GM21423 (cell line): ENCODE results near the gene C9orf72.

Experiments
- ATAC-seq: cut with Tn5 transposase; IDR thresholded peaks from one replicate; pipeline ENCODE4 v1.9.1; 2021; ENCODE audit warnings: mild to moderate bottlenecking, moderate library complexity; ENCODE audit not compliant: unreplicated experiment

Gene C9orf72

GRCh38 chr9:27581826-27582225 lies 8.5 kb upstream of the C9orf72 start:
- ATAC-seq = no peak

DNA sequence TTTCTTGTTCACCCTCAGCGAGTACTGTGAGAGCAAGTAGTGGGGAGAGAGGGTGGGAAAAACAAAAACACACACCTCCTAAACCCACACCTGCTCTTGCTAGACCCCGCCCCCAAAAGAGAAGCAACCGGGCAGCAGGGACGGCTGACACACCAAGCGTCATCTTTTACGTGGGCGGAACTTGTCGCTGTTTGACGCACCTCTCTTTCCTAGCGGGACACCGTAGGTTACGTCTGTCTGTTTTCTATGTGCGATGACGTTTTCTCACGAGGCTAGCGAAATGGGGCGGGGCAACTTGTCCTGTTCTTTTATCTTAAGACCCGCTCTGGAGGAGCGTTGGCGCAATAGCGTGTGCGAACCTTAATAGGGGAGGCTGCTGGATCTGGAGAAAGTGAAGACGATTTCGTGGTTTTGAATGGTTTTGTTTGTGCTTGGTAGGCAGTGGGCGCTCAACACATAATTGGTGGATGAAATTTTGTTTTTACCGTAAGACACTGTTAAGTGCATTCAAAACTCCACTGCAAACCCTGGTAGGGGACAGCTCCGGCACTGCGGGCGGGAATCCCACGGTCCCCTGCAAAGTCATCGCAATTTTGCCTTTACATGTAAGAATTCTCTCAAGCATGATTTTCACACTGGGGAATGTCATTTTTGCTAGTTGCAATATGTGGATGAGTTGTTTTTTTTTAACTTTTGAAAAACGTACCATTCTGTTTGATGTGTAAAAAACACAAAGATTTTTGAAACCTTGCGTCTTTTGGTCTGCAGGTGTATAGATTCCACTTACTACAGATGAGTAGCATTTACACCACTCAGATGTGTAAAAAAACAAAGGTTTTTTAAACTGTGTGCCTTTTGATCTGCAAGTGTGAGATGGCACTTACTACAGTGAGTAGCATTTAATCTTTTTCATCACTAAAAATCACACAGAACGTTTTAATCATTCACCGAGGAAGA lies 631 bp upstream of the C9orf72 start:
- peak; percentile 86 for ATAC-seq

- peak; percentile 35 for ATAC-seq
Observed at GRCh38 chr9:27572566-27572917, 739 bp downstream of the C9orf72 start.

- ATAC-seq = no peak
Observed at GRCh38 chr9:27572061-27572460, 1.2 kb downstream of the C9orf72 start.

DNA sequence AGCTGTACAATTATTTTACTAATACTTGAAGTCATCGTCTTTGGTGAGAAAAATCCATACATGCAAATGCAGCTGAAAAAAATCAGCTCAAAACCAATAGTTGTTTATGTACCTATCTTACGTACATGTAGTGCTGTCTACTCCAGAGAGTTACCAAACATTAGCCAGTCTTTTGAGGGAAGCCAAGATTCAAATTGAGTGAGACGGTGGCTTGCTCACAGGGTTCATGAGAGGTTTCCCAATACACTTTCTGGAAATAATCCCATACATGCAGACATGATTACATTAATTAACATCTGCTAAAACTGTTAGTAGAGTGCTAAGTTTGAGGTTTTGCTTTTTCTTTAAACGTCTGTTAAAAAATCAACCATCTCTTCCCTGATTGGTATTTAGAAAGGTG lies 2.3 kb downstream of the C9orf72 start:
- no peak for ATAC-seq

DNA sequence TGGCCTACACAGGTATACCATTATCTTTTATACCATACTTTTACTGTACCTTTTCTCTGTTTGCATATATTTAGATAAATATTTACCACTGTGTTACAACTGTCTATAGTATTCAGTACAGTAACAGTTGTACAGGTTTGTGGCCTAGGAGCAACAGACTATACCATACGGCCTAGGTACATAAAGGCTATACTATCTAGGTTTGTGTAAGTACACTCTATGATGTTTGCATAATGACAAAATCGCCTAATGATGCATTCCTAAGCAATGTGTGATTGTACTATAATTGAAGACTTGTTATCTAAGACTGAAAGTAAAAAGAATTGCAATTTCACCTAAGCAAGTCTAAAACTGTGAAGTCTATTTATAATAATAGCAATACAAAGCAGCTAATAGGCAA lies 3.9 kb downstream of the C9orf72 start:
- ATAC-seq = no peak

GRCh38 chr9:27566118-27566517 lies 7.2 kb downstream of the C9orf72 start:
- no peak for ATAC-seq

- ATAC-seq = no peak
Observed at GRCh38 chr9:27565696-27566095, 7.6 kb downstream of the C9orf72 start.

DNA sequence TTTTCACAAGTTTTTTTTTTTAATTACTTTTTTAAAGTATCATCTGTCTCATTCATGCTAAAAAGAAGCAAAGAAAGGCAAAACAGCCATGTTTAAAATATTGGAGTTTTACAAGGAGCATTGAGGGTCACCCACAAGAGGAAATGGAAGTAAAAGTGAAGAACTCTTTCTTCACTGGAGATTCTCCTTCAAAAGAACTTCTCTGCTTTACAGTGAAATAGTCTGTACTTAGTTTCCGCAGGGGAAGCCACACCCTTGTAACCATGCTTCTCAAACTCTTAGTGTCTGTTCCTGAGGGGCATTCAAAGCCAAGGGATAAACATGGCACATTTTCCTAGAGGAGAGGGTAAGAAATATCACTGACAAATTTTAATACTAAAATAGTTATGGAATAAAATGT lies 8.6 kb downstream of the C9orf72 start:
- no peak for ATAC-seq

- no peak for ATAC-seq
Observed at GRCh38 chr9:27563738-27564430, 9.4 kb downstream of the C9orf72 start.

- peak; percentile 51 for ATAC-seq
Observed at GRCh38 chr9:27561685-27562084, 11.6 kb downstream of the C9orf72 start.

DNA sequence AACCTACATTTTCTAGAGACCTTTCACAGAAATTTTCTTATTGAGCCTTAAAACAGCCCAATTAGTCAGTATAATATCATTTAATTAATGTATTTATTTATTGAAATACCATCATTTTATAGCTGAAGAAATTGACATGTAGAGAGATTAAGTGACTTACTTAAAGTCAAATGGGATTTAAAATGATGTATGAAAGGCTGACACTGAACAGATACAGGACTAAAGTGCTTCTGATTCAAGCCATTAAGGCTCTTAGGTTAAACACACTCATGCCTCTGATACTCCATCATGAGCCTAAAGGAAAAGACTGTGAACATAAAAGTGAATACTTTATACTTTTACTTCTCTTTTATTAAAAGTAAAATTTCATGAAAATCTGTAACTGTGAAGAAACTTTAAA lies 12.8 kb downstream of the C9orf72 start:
- no peak for ATAC-seq

GRCh38 chr9:27558307-27558706 lies 15.0 kb downstream of the C9orf72 start:
- ATAC-seq = no peak

DNA sequence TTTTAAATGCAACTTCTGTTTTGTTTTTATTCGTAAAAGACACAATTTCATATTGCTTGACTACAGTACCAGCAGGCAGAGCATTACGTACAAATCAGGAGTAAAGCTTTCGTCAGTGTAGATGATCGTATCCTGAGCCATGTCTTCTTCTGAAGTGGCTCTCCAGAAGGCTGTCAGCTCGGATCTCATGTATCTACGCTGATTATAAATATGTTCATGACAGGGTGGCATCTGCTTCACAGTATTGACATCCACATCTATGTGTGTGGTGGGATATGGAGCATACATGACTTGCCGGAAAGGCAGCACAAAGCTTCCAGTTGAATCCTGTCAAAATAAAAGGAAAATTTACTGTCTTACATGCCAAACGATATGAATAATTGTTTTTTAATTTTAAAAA lies 16.8 kb downstream of the C9orf72 start:
- no peak for ATAC-seq

- no peak for ATAC-seq
Observed at GRCh38 chr9:27554712-27555111, 18.6 kb downstream of the C9orf72 start.

DNA sequence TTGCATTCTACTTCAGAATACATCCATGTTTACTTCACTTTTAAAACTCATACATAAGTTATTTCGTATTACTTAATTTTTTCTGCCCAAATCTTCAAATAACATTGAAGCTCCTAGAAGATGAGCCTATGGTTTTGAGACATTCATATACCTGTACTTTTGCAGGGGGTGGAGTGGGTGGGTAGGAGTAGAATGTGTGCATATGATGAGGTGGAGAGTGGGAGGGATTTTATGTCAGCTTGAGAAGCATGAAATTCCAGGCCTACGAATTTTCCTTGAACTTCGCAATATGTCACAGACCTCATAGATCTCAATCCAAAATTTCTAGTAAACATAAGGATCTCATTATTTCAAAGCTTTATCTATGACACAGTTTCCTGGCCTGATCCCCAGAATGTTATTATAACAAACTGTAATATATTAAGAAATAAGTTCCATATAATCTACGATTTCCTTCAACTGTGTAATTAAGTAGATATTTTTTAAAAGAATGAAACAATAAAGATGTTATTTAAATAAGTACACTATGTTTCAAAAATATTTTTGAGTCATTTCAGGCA lies 24.0 kb downstream of the C9orf72 start:
- no peak for ATAC-seq

GRCh38 chr9:27548055-27548741 lies 25.1 kb downstream of the C9orf72 start:
- no peak for ATAC-seq

- ATAC-seq = no peak
Observed at GRCh38 chr9:27545471-27545870, 27.8 kb downstream of the C9orf72 start.

GRCh38 chr9:27542508-27542907 lies 30.8 kb downstream of the C9orf72 start:
- ATAC-seq = no peak

- no peak for ATAC-seq
Observed at GRCh38 chr9:27541740-27542139, 31.5 kb downstream of the C9orf72 start.

GRCh38 chr9:27540502-27540901 lies 32.8 kb downstream of the C9orf72 start:
- ATAC-seq = no peak
